CD4-positive, alpha-beta memory T cell (primary cell): ENCODE data around the gene VCP. TPM values are rescaled to one million over a fixed set of nuclear protein-coding genes. Genes with fewer than 3 reads are reported as not detected.

Experiments used
- CTCF ChIA-PET: fragments of 350-600 bp; sonication (Branson Sonifier 250); formaldehyde crosslinking; loops from one replicate; lab custom pipeline; 2021; ENCODE audit warnings: inconsistent platforms; ENCODE audit not compliant: partially characterized antibody; lab: Charles Lee
- POLR2A ChIA-PET: fragments of 350-600 bp; sonication (Branson Sonifier 250); formaldehyde crosslinking; loops from one replicate; lab custom pipeline; 2021; ENCODE audit not compliant: partially characterized antibody; lab: Charles Lee
- DNase-seq, 5 donors: peaks; one replicate each; pipeline versions ENCODE4 v3.0.0 to v3.0.0-alpha.2; 2020 to 2022; ENCODE audit warnings: mixed read lengths in 1 of 5
- H3K27ac ChIP-seq: one replicate; pipeline ENCODE4 v1.7.0; 2013; ENCODE audit warnings: low read depth, low read length
- H3K27me3 ChIP-seq: 2 replicates; pipeline ENCODE4 v1.7.0; 2013; ENCODE audit warnings: mild to moderate bottlenecking, low read length, moderate library complexity; ENCODE audit not compliant: insufficient read depth
- H3K36me3 ChIP-seq: 2 replicates; pipeline ENCODE4 v1.7.0; 2013; ENCODE audit warnings: mild to moderate bottlenecking, low read length, moderate library complexity; ENCODE audit not compliant: insufficient read depth
- H3K4me1 ChIP-seq: 2 replicates; pipeline ENCODE4 v1.7.0; 2013; ENCODE audit warnings: mild to moderate bottlenecking, low read length, moderate library complexity; ENCODE audit not compliant: insufficient read depth
- H3K4me3 ChIP-seq, 2 donors: one replicate each; pipeline ENCODE4 v1.7.0; 2013; ENCODE audit warnings: low read length in 2 of 2, mild to moderate bottlenecking in 1 of 2
- H3K9me3 ChIP-seq, 2 donors: one replicate each; pipeline ENCODE4 v1.7.0; 2013; ENCODE audit warnings: low read length in 2 of 2, control low read depth in 1 of 2; ENCODE audit not compliant: control insufficient read depth in 1 of 2
- H3K27ac Mint-ChIP-seq, 7 donors: one replicate each; pipeline ENCODE4 v1.8.0; 2020 to 2021; ENCODE audit warnings: mixed read lengths in 7 of 7, mild to moderate bottlenecking in 6 of 7, inconsistent platforms in 3 of 7, moderate library complexity in 3 of 7
- H3K27me3 Mint-ChIP-seq, 2 donors: one replicate each; pipeline ENCODE4 v1.8.0; 2020 to 2021; ENCODE audit warnings: mixed read lengths in 2 of 2
- H3K36me3 Mint-ChIP-seq, 2 donors: one replicate each; pipeline ENCODE4 v1.8.0; 2020 to 2021; ENCODE audit warnings: mixed read lengths in 2 of 2, inconsistent platforms in 1 of 2, mild to moderate bottlenecking in 1 of 2
- H3K4me1 Mint-ChIP-seq, 4 donors: one replicate each; pipeline ENCODE4 v1.8.0; 2020 to 2021; ENCODE audit warnings: mixed read lengths in 4 of 4, mild to moderate bottlenecking in 1 of 4
- H3K4me3 Mint-ChIP-seq, 8 donors: one replicate each; pipeline ENCODE4 v1.8.0; 2020 to 2021; ENCODE audit warnings: mixed read lengths in 8 of 8, mild to moderate bottlenecking in 7 of 8, moderate library complexity in 6 of 8, inconsistent platforms in 3 of 8
- H3K9me3 Mint-ChIP-seq, 8 donors: one replicate each; pipeline ENCODE4 v1.8.0; 2020 to 2021; ENCODE audit warnings: mixed read lengths in 8 of 8, mild to moderate bottlenecking in 5 of 8, inconsistent platforms in 3 of 8, moderate library complexity in 1 of 8
- intact Hi-C: fragments of 100-400 bp; cut with micrococcal nuclease; formaldehyde crosslinking; loops from one replicate; pipeline ENCODE4 v1.15.1; 2023
- polyA plus RNA-seq, 2 donors: library from polyadenylated mRNA; unstranded; fragments of 300-500 nt; fragmentation: Illumina TruSeq; gene quantifications; one replicate each; pipeline ENCODE4 v1.2.3, GENCODE V29; 2021
- total RNA-seq, 2 experiments: library from RNA; stranded (reverse); gene quantifications; one replicate each; pipeline ENCODE4 v1.2.3, GENCODE V29; 2021

The VCP gene
- total and polyA plus RNA-seq, 4 experiments from 2014 or later: 156 to 206 (median 176) TPM

DNA sequence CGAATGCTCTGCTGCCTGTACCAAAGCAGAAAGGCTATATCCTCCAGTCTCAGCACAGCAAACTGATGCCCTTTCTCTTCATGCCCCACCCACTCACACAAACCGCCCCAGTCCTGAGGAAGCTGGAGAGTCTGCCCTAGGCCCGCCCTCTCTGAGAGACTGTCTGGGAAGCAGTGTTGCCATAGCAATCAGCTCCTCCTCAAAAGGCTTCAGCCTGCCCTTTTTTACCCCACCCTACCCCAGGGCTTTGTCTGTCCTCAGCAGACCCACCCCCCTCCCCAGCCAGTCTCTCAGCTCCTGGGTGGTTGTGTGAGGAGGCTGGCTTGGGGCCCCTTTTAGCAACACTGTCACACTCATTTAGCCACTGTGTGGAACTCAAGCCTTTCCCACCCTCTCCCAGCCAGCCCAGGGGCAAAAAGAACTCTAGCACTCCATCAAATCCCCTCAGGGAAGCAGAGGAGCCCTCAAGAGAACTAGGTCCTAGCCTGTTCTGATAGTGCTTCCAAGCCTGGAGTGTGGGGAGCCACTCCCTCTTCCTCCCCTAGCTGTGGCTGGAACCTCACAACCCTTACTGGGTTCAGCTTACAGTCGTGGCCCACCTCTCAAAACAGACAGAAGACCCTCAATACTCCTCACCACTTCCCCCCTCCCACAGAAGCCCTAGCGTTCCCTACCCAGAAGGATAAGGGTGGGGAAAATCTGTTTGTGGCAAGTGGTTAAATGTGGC is 41.9 kb upstream of the VCP start:
- DNase-seq: peak; percentile 54 to 87 (median 67)
- peaks cover 61% of the 10 kb centered on the region for H3K4me1 ChIP-seq
- Mint-ChIP-seq H3K27me3 (no peaks in the 10 kb centered on the region), H3K27ac (peak overlapping the region; percentile 92 to 99 (median 96)), H3K4me1 (peaks cover 46 to 71% (median 51%) of the 10 kb centered on the region in 4 donors), H3K9me3 (no peaks in the 10 kb centered on the region), H3K36me3 (peaks cover 0 to 4% of the 10 kb centered on the region in 2 donors), H3K4me3 (peak overlapping the region; percentile 89 to 95 (median 93))
- no peaks in the 10 kb centered on the region for H3K9me3 ChIP-seq
- intact Hi-C loops: loop anchor here (5.0 kb wide), 2 partner anchors 543 to 633 kb away; partner anchors contain the start of genes CCDC107, GBA2, RGP1 and RMRP
- ChIA-PET POLR2A (interaction anchor here (0.7 to 3.6 kb wide), 7 partner anchors 10 to 618 kb away, joined by 3 to 46 read pairs (median 3); partner anchors contain the start of genes CREB3, PIGO, STOML2 and VCP), CTCF (interaction anchor here (0.6 to 2.2 kb wide), 6 partner anchors 9 to 215 kb away, joined by 3 to 10 read pairs (median 4); partner anchors contain the start of genes FANCG and PIGO)
- peak overlapping the region; percentile 68 for H3K27ac ChIP-seq
- no peaks in the 10 kb centered on the region for H3K27me3 ChIP-seq
- H3K4me3 ChIP-seq: peak overlapping the region; percentile 86 to 88
- H3K36me3 ChIP-seq: no peaks in the 10 kb centered on the region

DNA sequence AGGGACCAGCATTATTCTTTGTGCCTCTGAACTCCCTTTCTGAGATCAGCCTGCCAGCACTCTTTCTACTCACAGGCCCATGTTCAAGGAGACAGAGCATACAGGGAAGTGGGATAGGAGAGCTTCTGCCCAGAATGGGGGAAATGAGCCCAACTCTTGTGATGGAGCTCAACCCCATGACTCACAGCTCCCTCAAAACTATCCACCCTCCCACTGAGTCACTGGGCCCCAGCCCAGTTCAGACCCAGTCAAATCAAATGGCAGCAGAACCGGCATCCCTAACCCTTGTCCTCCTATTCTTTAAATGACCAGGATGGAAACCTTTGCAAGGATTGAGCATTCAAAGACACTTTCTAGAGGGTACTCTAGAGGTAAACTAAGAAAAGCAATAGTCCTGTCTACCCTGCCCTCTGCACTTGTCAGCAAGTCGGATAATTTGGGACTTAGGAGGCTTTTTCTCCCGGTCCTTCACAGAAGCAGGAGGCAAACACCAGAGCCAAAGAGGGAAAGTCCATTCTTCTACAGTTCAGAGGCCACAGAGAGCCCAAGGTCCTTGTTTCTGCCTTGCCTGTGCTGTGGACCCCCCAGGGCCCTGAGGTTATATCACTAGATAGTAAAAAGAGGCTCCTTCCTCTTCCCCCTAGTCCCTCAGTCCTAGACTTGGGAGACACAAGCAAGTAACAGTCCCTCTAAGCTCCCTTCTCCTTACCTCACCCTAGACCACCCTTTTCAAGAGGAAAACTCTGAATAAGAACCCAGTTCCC is 40.0 kb upstream of the VCP start:
- H3K27me3 ChIP-seq: no peaks in the 10 kb centered on the region
- Mint-ChIP-seq H3K9me3 (no peaks in the 10 kb centered on the region), H3K4me1 (peaks cover 46 to 71% (median 53%) of the 10 kb centered on the region in 4 donors), H3K36me3 (peaks cover 0 to 4% of the 10 kb centered on the region in 2 donors), H3K27me3 (no peaks in the 10 kb centered on the region), H3K4me3 (peak overlapping the region in 7 of 8 donors; percentile 75 to 94 (median 81)), H3K27ac (peak overlapping the region; percentile 83 to 96 (median 91))
- peak overlapping the region; percentile 47 to 54 for H3K4me3 ChIP-seq
- ChIA-PET POLR2A (interaction anchor here (1.0 to 3.4 kb wide), 6 partner anchors 11 to 537 kb away, joined by 3 to 38 read pairs (median 18); partner anchors contain the start of genes FANCG, PIGO, STOML2 and VCP), CTCF (interaction anchor here (1.0 to 2.7 kb wide), 3 partner anchors 9 to 40 kb away, joined by 5 to 18 read pairs (median 5); partner anchors contain the start of genes PIGO, STOML2 and VCP)
- no peaks in the 10 kb centered on the region for H3K9me3 ChIP-seq
- peaks cover 61% of the 10 kb centered on the region for H3K4me1 ChIP-seq
- intact Hi-C loops: loop anchor here (5.0 kb wide), 2 partner anchors 545 to 635 kb away; partner anchors contain the start of genes CCDC107, GBA2, RGP1 and RMRP
- H3K27ac ChIP-seq: peak overlapping the region; percentile 58
- peaks cover 7% of the 10 kb centered on the region for H3K36me3 ChIP-seq
- no peak for DNase-seq

DNA sequence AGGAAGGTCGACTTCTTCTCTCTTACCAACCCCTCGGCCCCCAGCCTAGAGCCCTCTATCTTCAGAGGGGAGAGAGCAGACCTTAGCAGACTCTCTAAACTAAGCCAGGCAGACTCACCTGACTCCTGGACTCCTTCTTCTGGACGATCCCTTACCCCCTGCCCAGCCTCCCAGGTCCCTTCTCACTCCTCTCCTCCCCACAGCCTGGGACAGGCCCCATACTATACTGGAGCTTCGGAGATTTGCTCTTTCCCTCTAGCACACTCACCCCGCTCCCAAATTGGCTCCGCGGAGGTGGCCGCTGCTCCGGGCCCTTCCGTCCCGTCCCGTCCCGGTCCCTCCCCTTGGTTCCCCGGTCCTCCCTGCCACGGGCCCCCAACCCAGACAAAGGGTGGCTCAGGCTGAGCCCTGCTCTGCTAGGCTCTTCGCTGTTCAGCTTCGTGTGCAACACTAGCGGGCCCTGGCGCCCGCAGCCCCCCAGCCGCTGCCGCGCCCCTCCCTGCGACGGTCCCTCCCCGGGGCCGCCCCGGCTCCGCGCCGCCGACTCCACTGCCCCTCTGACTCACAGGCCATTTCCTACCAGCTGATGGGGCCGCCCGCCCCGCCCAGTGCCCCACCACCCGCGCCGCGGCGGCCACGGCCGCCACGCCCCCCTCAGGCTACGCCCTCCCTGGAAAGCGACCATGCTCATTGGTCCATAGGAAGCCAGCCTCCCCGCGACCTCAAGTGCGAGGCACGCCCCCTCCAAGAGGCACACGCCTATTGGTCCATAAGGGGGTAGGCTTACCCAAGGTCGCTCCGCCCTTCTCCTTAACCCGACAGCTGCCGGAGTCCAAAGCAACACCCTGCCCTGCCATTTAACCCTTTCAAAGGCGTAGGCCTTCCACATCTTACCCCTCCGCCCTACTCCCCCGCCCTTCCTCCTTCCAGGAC is 38.8 kb upstream of the VCP start:
- CTCF ChIA-PET: interaction anchor here (0.6 to 2.7 kb wide), 3 partner anchors 8 to 31 kb away, joined by 3 to 18 read pairs (median 5); partner anchors contain the start of genes FANCG, PIGO and STOML2
- no peaks in the 10 kb centered on the region for H3K27me3 Mint-ChIP-seq
- Histone ChIP-seq H3K36me3 (peaks cover 14% of the 10 kb centered on the region), H3K4me3 (peak overlapping the region; percentile 47 to 54), H3K4me1 (peaks cover 52% of the 10 kb centered on the region), H3K27ac (peak overlapping the region; percentile 82), H3K9me3 (no peaks in the 10 kb centered on the region), H3K27me3 (no peaks in the 10 kb centered on the region)
- peak overlapping the region; percentile 88 to 96 (median 91) for H3K27ac Mint-ChIP-seq
- intact Hi-C loops: loop anchor here (1.0 to 5.0 kb wide), 7 partner anchors 8 to 636 kb away; partner anchors contain the start of genes CCDC107, DNAJB5, GBA2 and RGP1
- peak overlapping the region; percentile 67 to 94 (median 81) for H3K4me3 Mint-ChIP-seq
- H3K36me3 Mint-ChIP-seq: peaks cover 0 to 3% of the 10 kb centered on the region in 2 donors
- POLR2A ChIA-PET: interaction anchor here (1.0 to 3.4 kb wide), 9 partner anchors 10 to 621 kb away, joined by 3 to 38 read pairs (median 5); partner anchors contain the start of genes CREB3, FANCG, PIGO and STOML2
- H3K4me1 Mint-ChIP-seq: peaks cover 41 to 63% (median 47%) of the 10 kb centered on the region in 4 donors
- peak; percentile 91 to 98 (median 94) for DNase-seq
- H3K9me3 Mint-ChIP-seq: no peaks in the 10 kb centered on the region

GRCh38 chr9:35110327-35110761 is 37.9 kb upstream of the VCP start:
- Histone ChIP-seq H3K4me1 (peaks cover 50% of the 10 kb centered on the region), H3K27me3 (no peaks in the 10 kb centered on the region), H3K36me3 (peaks cover 18% of the 10 kb centered on the region), H3K27ac (peak overlapping the region; percentile 82), H3K4me3 (no peak overlapping the region), H3K9me3 (no peaks in the 10 kb centered on the region)
- Mint-ChIP-seq H3K9me3 (no peaks in the 10 kb centered on the region), H3K27ac (peak overlapping the region in 6 of 7 donors; percentile 22 to 95 (median 90)), H3K27me3 (no peaks in the 10 kb centered on the region), H3K4me3 (peak overlapping the region in 6 of 8 donors; percentile 22 to 94 (median 80)), H3K4me1 (peaks cover 38 to 53% (median 43%) of the 10 kb centered on the region in 4 donors), H3K36me3 (peaks cover 5 to 11% of the 10 kb centered on the region in 2 donors)
- POLR2A ChIA-PET: interaction anchor here (1.0 to 3.4 kb wide), 8 partner anchors 9 to 622 kb away, joined by 3 to 38 read pairs (median 10); partner anchors contain the start of genes CREB3, FANCG, PIGO and STOML2
- no peak for DNase-seq
- intact Hi-C loops: loop anchor here (5.0 kb wide), 2 partner anchors 547 to 637 kb away; partner anchors contain the start of genes CCDC107, GBA2, RGP1 and RMRP
- CTCF ChIA-PET: interaction anchor here (2.7 kb wide), 1 partner anchor 14 kb away, joined by 18 read pairs; the partner anchor contains the start of gene PIGO

DNA sequence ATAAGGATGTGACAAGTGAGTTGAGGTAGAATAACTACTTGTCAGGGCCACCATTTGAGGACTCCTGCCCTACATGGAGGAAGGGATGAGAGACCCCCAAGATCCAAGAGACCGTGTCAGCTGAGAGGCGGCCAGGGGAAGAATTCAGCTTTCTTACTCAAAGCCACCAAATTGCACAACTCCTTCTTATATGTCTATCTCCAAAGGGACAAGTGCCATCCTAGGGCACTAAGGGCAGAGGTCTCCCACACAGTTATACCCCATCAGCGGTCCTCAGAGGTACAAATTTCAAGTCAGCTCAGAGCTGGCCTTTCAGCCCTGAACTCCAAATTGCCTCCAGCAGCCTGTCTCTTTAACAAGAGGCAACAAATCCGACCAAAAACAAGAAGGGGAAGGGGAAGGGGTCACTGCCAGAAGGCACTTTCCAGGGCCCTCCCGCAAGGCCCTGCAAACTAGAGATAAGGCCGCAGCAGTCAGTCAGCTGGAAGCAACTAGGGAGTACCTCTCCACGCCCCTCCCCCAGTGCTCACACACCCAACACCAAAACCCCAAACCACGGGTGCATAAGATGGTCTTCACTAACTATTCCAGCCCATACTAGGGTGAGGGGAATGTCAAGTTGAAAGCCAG is 36.6 kb upstream of the VCP start:
- Histone ChIP-seq H3K27me3 (no peaks in the 10 kb centered on the region), H3K9me3 (no peaks in the 10 kb centered on the region), H3K36me3 (peaks cover 18% of the 10 kb centered on the region), H3K27ac (no peak overlapping the region), H3K4me1 (peaks cover 37% of the 10 kb centered on the region), H3K4me3 (no peak overlapping the region)
- ChIA-PET CTCF (interaction anchor here (1.2 to 1.7 kb wide), 2 partner anchors 8 to 30 kb away, joined by 5 to 7 read pairs; partner anchors contain the start of gene FANCG), POLR2A (interaction anchor here (1.1 kb wide), 1 partner anchor 13 kb away, joined by 3 read pairs; the partner anchor contains the start of gene PIGO)
- peak overlapping the region in 2 of 7 donors; percentile 18 to 53 for H3K27ac Mint-ChIP-seq
- no peak for DNase-seq
- H3K27me3 Mint-ChIP-seq: no peaks in the 10 kb centered on the region
- peaks cover 28 to 40% (median 32%) of the 10 kb centered on the region in 4 donors for H3K4me1 Mint-ChIP-seq
- no peaks in the 10 kb centered on the region for H3K9me3 Mint-ChIP-seq
- peak overlapping the region in 1 of 8 donors; percentile 35 for H3K4me3 Mint-ChIP-seq
- peaks cover 8 to 13% of the 10 kb centered on the region in 2 donors for H3K36me3 Mint-ChIP-seq
- intact Hi-C loops: no loop called here
